ENCODE data around the gene COL4A2.
"Not testable (repeated sequence)": the region's sequence is repeated elsewhere in the genome, so short reads cannot be mapped to it uniquely, and the experiment has no call there.

COL4A2 gene

DNA sequence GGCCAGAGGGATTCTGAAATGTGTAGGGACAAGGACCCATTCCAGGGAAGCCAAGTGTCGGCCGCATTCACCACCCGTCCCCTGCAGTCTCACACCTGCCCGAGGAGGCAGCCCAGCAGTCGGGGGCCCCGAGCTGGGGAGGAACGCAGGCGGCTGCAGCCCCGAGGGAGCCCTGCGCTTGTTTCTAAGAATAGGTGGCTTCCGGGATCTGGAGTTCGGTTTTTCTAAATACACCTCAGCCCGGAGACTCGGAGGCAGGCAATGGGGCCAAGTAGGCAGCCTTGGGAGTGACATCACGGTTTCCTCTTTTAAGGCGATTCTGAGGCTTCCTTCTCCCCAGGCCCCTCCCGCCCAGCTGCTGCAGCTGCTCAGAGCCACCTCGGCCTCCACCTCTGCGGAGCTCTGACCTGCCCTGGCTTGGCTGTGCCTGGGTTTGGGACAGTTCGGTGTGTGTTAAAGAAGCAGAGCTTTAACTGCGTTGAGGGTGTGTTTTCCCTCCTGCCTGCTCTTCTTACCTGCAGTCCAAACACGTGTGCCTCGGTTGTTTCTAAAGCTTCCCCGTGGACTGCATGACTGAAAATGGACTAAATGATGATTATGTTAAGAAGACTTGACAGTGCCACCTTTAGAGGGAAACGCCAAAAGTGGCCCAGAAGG, 80.5 kb downstream of the COL4A2 start:
- no peak for DNase-seq

DNA sequence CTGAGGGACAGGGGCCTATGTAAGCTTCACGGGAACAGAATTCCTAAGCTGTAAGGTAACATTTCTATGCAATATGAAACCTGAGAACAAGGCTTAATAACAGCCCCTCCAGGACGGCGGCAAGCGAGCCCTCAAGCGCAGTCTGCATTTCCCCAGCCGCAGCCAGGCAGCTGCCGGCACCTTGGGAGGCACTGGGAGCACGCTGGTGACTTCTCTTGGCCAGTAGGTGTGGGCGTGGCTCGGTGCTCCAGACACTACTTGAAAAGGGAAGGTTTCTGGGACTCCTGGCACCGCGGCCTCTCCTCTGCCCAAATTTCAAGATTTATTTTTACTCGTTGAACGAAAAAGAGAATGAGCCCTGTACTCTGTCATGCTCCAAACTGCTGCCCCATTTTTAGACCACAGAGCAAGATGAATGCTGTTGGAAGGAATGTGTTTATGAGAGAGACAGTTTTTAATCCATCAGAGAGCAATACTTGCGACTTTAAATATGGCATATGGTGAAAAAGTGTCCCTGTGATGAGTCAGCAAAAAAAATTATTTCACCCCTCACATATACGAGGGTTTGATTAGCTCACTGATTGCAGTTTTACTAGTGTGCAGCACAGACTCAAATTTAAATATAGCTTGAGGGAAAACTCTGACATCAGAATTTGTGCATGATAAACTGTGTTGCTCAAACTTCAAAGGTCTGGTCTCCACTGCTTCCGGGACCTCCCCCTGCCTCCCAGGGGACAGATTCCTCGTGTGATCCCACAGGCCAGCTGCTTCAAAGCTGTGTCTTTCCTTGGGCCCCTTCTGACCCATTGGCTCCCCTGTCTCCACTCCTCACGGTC, 81.2 kb downstream of the COL4A2 start:
- DNase-seq, result no peak

DNA sequence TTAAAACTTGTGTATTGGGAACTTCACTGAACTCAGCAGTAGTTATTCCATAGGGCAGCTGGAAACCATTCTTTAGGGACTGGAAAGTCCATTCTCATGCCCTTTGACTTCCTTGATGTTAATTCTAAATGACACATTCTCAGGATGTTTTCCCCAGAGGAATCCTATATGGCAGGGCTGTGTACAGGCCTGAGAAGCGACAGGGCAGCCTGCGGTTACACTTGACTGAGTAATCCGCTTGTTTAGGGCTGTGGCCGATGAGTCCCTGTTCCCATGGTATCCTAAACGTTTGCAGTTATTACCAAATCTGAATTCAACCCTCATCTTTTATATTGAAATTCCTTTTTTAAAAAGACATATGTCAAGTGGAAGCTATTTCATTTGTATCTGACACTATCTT, 83.5 kb downstream of the COL4A2 start:
- DNase-seq, result no peak

DNA sequence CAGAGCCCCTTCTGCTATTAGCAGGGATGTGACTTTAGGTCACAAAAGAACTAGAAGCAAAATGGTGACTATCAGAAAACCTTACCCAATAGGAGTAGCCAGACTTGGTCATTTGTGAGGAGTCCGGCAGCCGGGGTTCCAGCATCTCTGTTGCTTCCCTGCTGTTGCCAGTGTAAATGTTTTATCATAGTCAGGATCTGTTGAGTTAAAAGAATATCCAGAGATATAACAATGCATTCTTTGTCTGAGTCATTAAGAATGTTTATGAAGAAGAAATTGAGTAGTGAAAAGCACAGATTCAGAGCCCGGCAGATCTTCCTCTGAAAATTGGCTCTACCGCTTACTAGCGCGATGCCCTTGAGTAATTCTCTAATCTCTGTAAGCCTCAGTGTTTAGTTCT, 84.2 kb downstream of the COL4A2 start:
- DNase-seq, result no peak

DNA sequence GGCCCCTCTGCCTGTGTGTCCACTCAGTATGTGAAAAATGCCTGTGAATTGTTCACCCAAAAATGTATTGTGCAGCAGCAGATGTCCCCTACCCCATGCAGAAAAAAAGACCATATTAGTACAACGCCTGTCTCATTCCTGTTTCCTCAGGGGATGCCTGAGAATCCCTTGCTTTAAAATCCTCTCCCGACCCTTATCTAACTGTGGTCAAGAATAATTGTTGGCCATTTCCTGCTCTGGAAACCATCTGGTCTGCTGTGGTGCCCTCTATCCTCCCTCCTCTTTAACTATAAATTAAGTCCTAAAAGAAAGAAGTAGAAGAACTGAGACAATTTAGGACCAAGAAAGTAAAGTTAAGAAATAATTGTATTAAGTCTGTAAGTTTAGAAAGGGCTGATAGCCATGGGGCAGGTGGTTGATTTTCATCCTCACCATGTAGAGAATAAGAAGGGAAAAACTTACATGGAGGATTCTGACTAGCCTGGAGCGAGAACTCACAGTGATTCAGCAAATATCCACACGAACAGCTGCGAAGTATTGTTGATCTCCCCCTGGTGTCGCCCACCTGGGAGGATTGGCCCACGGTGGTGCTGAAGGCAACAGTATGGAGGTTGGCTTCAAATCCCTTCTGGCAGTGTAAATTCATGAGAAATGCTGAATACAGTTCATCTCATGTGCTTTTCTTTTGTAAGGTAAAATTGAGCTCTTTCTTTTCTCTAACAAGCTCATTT, 85.6 kb downstream of the COL4A2 start:
- no peak for DNase-seq

DNA sequence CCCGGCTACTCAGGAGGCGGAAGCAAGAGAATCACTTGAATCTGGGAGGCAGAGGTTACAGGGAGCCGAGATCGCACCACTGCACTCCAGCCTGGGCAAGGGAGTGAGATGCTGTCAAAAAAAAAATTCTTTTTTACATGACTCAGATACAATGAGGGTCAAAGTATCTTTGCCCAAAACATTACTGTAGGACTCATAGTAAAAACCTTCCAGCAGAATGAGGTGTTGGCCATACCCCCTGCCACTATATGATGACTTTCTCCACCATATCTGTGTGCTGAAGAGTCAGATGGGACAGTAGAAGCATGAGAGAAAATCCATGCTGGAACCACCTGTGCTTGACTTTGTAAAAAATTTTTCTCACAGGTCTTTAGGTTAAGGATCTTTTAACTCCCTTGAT, 86.7 kb downstream of the COL4A2 start:
- no peak for DNase-seq

DNA sequence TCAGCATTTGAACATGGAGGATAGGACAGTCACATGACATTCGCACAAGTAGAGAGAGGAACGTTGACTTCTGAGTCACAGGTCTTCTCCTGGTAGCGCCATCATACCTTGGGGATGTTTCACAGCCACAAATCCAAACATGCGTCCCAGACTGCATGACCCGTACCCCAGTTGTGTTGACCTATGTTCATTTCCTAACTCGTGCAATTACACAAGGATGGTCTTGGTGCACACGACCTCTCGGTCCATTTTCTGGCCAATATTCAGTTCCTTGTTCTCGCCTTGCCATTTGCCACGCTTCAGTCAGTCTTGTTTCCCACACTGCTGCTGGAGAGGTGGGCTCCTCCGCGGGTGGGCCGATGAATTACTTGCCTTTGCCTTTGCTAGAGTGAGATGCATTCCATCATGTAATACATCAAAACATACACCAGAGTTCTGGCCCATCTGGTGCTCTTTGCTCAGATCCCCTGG, 87.3 kb downstream of the COL4A2 start:
- DNase-seq, result no peak

DNA sequence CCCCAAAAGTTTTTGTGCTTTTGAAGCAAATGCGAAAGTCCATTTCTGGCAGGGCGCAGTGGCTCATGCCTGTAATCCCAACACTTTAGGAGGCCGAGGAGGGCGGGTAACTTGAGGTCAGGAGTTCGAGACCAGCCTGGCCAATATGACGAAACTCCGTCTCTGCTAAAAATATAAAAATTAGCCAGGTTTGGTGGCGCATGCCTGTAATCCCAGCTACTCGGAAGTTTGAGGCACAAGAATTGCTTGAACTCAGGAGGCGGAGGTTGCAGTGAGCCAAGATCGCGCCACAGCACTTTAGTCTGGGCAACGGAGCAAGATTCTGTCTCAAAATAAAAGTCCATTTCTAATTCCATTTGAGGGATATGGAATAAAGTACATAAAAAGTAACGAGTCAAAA, 88.5 kb downstream of the COL4A2 start:
- DNase-seq, result not testable (repeated sequence)

DNA sequence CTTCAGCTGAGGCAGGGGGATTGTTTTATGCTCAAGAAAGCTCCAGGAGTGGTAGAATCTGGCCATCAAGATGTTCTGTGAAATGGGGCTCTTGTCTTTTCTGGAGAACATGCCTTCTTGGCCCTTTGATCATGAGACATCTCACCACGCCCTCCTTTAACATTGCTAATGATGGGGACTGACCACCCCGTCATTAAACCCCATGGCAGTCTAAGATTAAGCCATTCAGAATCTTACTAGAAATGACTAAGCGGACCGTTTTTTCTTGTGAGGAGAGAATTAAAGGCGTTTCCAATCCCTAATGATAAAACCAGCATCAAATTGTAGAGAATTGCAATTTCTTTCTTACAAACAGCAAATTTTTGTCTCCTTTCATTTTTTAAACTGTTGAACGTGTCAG, 89.4 kb downstream of the COL4A2 start:
- DNase-seq, result no peak

DNA sequence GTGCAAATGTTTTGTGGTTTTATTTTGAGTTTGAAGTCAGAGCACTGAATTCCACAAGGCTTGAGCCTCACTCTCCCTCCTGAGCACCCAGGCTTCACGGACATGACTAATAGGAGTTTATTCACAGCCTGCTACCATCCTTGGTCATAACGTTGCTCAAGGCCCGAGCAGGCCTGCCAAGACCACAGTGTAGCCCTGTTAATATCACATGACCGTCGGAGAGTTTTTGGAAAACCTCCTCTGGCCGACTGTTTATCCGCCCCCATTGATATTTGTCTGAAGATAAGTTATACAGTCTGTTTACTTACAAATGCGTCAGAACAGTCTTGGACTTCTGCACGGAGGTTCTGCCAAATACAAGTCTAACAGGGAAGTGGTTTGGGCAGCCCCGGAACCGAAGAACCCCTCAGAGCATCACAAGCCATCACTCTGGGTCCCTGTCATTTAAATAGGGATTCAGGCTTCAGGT, 89.9 kb downstream of the COL4A2 start:
- no peak for DNase-seq

DNA sequence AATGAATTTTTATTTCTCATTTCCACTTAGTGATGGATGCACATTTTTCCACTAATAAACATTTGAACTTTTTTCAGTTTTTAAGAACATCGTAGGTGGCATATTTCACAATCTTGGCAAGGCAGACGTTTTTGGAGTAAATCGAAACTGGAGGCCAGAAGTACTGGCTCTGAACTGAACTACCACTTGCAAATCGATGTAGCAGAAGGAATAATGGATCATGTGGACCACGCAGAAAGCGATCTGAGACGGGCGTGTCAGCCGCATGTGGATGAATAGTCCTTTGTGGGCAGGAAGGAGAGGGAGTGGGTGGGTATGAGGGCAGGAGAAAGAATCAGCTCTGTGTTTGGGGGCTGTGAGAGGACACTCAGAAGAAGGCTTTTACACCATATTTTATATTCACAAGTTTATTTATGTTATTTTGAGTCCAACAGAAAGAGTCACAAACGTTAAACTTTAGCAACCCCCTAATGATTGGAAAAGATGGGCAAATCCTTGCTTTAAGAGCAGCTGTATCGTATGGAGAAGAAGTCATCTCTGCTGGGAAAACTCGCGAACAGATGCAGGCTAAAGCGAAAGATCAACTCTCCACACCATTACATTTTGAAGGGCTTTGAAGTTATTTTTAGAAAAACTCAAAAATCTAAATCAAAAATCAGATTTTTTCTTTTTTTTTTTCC, 90.5 kb downstream of the COL4A2 start:
- no peak for DNase-seq

DNA sequence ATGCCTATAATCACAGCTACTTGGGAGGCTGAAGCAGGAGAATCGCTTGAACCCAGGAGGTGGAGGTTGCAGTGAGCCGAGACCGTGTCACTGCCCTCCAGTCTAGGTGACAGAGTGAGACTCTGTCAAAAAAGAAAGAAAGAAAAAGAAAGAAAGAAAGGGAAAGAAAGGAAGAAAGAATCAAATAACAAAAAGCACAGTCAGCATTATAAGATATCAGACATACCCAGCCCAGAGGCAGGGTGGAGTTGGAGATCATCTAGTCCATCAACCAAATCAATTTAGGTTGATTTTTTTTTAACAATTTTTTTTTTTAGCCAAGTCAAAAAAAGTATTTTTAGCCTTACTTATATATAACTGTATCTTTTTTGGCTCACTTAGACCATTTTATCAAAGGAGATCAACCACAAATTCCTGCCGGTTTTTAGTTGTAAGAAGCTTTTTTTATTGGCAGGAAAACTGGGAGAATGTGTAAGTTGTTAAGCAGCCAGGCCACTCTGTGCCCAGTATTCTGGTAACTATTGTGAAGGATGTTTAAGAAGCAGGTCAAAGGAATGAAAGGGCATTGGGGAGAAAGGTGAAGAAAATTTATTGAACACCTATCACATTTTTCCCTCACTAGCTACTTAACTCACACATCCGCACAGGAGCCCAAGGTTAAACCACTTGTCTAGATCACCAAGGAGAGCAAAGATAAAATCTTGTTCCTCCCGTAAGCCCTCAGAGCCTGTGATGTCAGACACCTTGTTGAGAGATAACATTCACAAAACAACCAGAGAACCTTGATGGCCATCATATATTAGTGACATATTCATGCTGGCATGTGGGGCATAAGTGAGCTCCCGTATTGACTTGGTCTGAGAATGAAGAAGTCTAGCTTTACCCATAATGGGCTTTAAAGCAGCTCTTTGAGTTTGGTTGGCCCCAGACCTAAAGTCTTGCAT, 91.8 kb downstream of the COL4A2 start:
- no peak for DNase-seq

DNA sequence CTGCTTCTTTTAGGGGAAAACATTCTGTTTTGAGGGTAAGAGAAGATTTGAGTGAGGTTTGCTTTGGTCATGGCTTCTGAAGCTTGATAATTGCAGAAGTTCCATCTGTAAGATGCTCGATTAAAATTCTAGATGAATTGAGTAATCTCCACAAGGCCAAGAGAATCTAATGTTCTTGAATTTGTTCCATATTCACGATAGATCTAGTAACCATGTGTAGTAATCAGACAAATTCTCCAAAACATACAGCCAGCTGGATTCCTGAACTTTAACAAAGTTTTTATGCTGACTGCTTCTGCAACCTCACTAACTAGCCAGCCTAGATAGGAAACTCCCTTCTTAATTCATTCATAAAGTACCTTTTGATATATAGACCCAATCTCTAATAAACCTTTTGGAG, 92.7 kb downstream of the COL4A2 start:
- no peak for DNase-seq

DNA sequence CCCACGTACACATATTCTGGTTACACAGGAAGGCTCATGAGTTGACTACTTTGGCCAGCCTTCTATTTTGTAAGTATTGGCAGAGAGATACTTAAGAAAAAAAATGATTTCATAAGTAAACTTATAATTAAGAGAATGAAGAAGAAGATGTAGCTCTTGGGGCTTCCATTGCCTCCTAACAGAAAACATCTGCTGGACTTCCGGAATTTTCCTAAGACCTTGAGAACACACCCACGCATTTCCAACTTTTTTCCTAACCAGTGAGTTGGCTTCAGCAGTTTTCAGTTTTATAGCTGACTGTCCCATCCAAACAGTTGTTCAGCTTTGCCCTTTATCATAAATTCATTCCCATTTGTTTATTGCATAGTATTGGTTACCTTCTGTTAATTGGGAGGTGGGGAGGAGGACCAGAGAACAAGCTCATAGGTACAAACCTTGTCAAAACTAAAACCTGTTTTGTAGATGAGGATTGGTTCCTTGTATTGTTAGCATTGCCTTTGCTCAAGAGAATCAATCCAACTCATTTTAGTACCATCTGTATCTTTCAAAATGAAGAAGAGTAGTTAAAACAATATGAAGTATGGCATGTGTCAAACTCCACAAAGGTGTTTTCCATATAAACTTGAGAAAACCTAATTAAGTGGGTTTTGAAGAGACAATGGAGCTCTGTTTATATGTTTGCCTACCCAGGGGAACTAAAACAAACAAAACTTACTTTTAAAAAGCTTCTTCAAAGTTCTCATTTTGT, 93.9 kb downstream of the COL4A2 start:
- DNase-seq, result no peak

DNA sequence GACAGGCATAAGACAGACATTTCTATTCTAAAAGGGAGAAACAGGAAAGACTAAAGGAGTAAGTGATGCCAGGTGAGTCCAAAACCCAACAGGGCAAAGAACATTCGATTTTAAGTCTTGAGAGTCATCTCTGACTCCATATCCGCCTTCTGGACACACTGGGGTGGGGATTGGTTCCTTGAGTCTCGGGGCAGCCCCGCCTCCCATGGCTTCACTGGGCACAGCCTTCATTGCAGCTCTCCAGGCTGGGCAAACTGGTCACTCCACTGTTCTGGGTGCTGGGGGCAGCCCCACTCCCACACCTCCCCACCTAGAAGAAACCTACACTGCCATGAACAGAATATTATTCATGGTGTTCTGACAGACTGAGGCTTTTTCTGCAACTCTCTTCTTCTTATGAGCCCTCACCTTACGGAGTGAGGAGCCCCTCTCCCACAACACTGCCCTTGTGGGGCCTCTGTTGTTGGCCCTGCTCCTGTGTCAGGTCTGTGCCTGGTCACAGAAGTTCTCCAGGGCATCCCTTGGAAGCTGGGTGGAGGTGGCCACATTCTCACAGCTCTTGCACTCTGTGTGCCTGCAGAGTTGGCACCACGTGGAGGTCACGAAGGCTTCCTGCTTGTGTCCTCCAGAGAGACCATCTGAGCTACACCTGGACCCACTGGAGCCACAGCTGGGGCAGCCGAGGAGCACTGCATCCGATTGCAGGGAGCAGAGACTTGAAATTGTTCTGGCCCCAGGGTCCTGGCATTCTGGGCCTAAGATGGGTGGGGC, 95.4 kb downstream of the COL4A2 start:
- DNase-seq, result no peak

DNA sequence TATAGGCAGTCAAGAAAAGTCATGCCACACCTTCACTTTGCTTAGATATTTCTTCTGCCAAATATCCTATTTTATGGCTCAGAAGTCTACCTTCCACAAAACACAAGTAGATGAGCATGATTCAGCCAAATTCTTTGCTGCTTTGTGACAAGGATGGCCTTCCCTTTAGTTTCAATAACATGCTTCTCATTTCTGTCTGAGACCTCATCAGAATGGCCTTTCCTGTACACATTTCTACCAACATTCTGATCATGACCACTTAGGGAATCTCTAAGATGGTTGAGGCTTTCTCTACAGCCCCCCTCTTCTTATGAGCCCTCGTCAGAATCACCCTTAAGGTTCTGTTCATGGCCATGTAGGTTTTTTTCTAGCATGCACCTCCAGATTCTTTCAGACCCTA, 96.2 kb downstream of the COL4A2 start:
- no peak for DNase-seq

DNA sequence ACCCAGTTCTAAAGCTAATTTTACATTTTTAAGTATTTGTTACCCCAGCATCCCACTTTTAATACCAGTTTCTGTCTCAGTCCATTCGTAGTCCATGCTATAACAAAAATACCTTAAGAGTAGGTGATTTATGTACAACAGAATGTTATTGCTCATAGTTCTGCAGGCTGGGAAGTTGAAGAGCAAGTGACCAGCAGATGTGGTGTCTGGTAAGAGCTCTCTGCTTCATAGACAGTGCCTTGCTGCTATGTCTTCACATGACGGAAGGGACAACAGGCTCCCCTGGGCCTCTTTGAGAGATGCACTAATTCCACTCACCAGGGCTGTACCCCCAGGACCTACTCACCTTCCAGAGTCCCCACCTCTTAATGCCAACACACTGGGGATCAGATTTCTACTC, 96.6 kb downstream of the COL4A2 start:
- DNase-seq, result no peak

DNA sequence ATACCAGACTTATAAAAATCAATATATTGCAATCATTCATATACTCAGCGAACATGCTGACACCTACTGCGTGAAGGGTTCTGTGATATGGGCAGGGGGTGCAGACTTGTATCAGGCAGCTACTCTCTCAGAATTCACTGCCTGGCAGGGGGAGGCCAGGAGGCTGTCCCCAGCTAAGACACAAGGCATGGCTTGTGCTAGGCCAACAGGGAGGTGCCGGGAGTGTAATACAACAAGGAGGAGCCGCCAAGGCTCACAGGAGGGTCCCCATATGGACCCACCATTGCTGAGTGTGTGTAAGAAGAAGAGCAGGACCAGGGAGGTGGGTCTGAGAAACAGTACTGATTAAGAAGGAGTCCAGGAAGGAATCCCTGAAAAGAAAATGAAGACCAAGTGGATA, 97.2 kb downstream of the COL4A2 start:
- DNase-seq, result no peak

DNA sequence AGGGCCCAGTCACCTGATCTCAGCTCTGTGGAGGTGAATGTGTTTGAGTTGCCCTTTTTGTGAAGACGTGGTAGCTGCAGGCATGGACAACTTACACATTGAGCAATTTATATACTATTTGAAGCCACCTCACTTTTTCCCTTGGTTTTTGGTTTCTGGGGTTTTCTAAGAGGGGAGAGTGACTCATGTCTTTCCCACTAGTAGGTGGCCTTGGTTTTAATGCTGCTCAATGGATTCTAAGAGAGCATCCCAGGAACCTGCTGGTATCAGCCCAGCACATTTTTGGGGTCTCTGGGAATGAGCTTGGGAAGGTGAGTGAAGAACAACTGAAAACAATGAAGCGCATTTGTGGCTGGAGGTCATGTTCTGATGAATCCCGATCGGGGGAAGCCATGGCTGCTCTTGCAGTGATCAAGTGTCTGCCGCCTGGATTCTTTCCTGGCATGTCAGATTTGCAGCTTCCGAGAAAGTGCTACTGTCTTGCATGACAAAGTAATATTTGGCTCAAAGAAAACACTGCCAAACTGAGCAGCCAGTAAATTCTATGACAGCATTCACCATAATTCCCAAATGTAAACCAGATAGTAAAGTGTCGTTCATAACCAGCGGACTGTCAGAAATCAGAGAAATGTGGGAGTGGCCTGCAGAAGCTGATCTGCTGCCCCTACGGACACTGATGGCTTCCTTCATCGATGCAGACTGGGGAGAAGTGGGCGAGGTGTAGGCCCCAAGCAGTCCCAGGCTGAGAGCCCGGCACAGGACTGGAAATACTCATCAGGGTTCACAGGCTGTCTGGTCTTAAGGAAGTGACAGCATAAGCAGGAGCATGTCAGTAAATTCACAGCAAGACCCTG, 98.7 kb downstream of the COL4A2 start:
- no peak for DNase-seq

Measured in COR-L47 (cell line).